ENCODE data around the gene MRPS15.

The MRPS15 gene

GRCh38 chr1:36417931-36418330 lies 46.3 kb downstream of the MRPS15 start:
- in situ Hi-C loops (cut with MboI; ENCODE audit: low sequenced_read_pairs, unreplicated experiment), result no loop called here
- TF ChIP-seq, protein P1, sequence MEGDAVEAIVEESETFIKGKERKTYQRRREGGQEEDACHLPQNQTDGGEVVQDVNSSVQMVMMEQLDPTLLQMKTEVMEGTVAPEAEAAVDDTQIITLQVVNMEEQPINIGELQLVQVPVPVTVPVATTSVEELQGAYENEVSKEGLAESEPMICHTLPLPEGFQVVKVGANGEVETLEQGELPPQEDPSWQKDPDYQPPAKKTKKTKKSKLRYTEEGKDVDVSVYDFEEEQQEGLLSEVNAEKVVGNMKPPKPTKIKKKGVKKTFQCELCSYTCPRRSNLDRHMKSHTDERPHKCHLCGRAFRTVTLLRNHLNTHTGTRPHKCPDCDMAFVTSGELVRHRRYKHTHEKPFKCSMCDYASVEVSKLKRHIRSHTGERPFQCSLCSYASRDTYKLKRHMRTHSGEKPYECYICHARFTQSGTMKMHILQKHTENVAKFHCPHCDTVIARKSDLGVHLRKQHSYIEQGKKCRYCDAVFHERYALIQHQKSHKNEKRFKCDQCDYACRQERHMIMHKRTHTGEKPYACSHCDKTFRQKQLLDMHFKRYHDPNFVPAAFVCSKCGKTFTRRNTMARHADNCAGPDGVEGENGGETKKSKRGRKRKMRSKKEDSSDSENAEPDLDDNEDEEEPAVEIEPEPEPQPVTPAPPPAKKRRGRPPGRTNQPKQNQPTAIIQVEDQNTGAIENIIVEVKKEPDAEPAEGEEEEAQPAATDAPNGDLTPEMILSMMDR (IDR thresholded peaks at IDR 0.05; ENCODE audit: borderline replicate concordance, control extremely low read depth, extremely low read depth, insufficient read depth, missing control alignments), result no peak
- no peak for DNase-seq (ENCODE audit: low spot score)

DNA sequence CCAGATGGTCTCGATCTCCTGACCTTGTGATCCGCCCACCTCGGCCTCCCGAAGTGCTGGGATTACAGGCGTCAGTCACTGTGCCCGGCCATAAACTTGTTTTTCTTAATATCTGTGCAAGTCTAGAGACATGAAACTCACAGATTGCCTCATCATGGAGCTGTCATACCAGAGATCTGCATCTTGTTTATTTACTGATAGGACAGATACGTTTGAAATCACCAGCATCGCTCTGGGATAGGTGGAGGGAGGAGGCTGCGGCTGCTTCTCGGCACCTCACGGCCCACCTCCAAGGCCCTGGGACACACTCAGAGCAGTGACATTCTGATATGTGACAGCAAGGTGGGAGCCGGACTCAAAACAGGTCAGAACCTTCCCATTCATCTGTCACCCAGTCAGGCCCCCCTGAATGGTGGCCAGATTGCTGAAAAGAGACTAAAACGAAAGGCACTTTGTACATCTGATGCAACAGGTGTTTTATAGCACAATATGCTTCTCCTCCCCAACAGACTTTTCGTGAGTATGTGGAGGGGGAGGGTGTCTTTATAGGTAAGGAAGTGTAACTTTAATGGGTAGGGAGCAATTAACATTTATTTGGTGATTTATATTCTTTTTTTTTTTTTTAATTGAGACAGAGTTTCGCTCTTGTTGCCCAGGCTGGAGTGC lies 48.4 kb downstream of the MRPS15 start:
- TF ChIP-seq, protein P1 (IDR thresholded peaks at IDR 0.05; ENCODE audit: borderline replicate concordance, control extremely low read depth, extremely low read depth, insufficient read depth, missing control alignments), result no peak
- DNase-seq (ENCODE audit: low spot score), result no peak
- in situ Hi-C loops (cut with MboI; ENCODE audit: low sequenced_read_pairs, unreplicated experiment), result no loop called here

GRCh38 chr1:36414384-36414783 lies 49.8 kb downstream of the MRPS15 start:
- no peak for DNase-seq (ENCODE audit: low spot score)
- in situ Hi-C loops (cut with MboI; ENCODE audit: low sequenced_read_pairs, unreplicated experiment), result no loop called here
- TF ChIP-seq, protein P1 (IDR thresholded peaks at IDR 0.05; ENCODE audit: borderline replicate concordance, control extremely low read depth, extremely low read depth, insufficient read depth, missing control alignments), result no peak

DNA sequence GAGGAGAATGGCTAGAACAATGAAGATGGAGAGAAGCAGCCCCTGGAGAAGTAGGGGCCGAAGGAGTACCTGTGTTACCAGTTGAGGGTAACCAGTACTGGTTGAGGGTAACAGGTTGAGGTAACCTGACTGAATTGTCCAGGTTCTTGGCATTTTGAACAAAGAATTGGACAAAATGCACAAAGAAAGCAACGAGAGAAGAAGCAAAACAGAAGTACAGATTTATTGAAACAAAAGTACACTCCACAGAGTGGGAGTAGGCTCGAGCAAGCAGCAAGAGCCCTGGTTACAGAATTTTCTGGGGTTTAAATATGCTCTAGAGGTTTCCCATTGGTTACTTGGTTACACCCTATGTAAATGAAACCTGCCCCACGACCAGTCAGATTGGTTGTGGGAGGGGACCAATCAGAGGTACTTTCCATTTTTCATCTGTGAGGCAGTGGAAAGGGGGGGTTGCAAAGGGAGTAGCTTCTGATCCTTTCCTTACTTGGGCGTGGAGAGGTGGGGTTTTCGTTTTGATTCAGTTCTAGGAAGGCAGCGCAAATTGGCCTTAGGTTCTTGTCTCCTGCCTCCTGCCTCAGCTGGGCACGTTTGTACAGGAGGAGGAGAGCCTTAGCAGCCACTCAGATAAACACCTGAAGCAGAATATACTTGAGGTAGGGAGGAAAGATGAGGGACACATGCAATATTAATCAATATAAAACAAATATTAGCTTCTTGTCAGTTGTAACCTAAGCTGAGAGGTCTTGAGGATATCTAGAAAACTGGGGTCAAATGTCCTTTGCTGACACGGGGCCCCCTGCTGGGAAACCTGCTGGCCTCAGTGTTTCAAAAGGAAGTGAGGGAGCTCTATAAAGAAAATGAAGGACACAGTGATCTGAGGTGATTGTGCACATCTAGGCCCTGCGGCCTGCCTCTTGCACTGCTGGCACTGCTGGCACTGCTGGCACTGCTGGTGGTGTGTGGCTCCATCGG lies 52.2 kb downstream of the MRPS15 start:
- TF ChIP-seq, protein P1 (IDR thresholded peaks at IDR 0.05; ENCODE audit: borderline replicate concordance, control extremely low read depth, extremely low read depth, insufficient read depth, missing control alignments), result no peak
- no peak for DNase-seq (ENCODE audit: low spot score)
- in situ Hi-C loops (cut with MboI; ENCODE audit: low sequenced_read_pairs, unreplicated experiment), result no loop called here

GRCh38 chr1:36408479-36408878 lies 55.7 kb downstream of the MRPS15 start:
- TF ChIP-seq, protein P1 (IDR thresholded peaks at IDR 0.05; ENCODE audit: borderline replicate concordance, control extremely low read depth, extremely low read depth, insufficient read depth, missing control alignments), result no peak
- in situ Hi-C loops (cut with MboI; ENCODE audit: low sequenced_read_pairs, unreplicated experiment), result no loop called here
- no peak for DNase-seq (ENCODE audit: low spot score)

DNA sequence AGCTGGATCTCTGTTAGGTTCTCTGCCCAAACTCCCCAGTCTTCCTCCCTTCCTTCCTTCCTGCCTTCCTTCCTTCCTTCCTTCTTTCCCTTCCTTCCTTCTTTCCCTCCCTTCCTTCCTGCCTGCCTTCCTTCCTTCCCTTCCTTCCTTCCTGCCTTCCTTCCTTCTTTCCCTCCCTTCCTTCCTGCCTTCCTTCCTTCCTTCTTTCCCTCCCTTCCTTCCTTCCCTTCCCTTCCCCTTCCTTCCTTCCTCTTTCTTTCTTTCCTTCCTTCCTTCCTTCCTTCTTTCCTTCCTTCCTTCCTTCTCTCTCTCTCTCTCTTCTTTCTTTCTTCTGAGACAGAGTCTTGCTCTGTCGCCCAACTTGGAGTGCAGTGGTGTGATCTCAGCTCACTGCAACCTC lies 57.7 kb downstream of the MRPS15 start:
- TF ChIP-seq, protein P1 (IDR thresholded peaks at IDR 0.05; ENCODE audit: borderline replicate concordance, control extremely low read depth, extremely low read depth, insufficient read depth, missing control alignments), result no peak
- in situ Hi-C loops (cut with MboI; ENCODE audit: low sequenced_read_pairs, unreplicated experiment), result no loop called here
- no peak for DNase-seq (ENCODE audit: low spot score)
